ENCODE measurements around the gene NKAPD1.

Gene NKAPD1

GRCh38 chr11:112049777-112050176 is 24.3 kb upstream of the NKAPD1 start:
- Histone ChIP-seq H3K36me3 (ENCODE audit: insufficient read depth, low read length) (peaks cover 63% of the 10 kb centered on the region), H2AFZ (ENCODE audit: low read length) (no peak overlapping the region), H3F3A (ENCODE audit: low read depth) (no peaks in the 10 kb centered on the region), H3K4me3 (ENCODE audit: low read length, poor library complexity, severe bottlenecking) (no peak overlapping the region), H3K4me1 (ENCODE audit: insufficient read depth, low read length, poor library complexity, severe bottlenecking) (no peaks in the 10 kb centered on the region), H3K9me3 (ENCODE audit: insufficient read depth, low read depth, low read length) (no peaks in the 10 kb centered on the region), H3K9me2 (replicated peaks; ENCODE audit: low read depth, low read length) (no peaks in the 10 kb centered on the region), H3K79me2 (ENCODE audit: insufficient read depth, low read length) (0 out of 2 replicates have a peak, but pooled peaks cover 7% of the 10 kb centered on the region), H3K9ac (ENCODE audit: low read depth, low read length, poor library complexity, severe bottlenecking) (no peak overlapping the region), H3K4me2 (ENCODE audit: low read depth, low read length, poor library complexity, severe bottlenecking) (no peak overlapping the region), H4K20me1 (ENCODE audit: insufficient read depth, low read length, poor library complexity, severe bottlenecking) (no peaks in the 10 kb centered on the region), H3K27me3 (ENCODE audit: insufficient read depth, low read length, poor library complexity, severe bottlenecking) (no peaks in the 10 kb centered on the region)
- TF ChIP-seq CTCF (conservative IDR thresholded peaks at IDR 0.05; ENCODE audit: low read length), result no peak
- TF ChIP-seq EZH2phosphoT487 (IDR thresholded peaks at IDR 0.05; ENCODE audit: borderline replicate concordance), result no peak

GRCh38 chr11:112050721-112051120 is 23.4 kb upstream of the NKAPD1 start:
- Histone ChIP-seq H3K9me3 (ENCODE audit: insufficient read depth, low read depth, low read length) (no peaks in the 10 kb centered on the region), H3K9ac (ENCODE audit: low read depth, low read length, poor library complexity, severe bottlenecking) (no peak overlapping the region), H3K27me3 (ENCODE audit: insufficient read depth, low read length, poor library complexity, severe bottlenecking) (no peaks in the 10 kb centered on the region), H3K36me3 (ENCODE audit: insufficient read depth, low read length) (peaks cover 56% of the 10 kb centered on the region), H2AFZ (ENCODE audit: low read length) (no peak overlapping the region), H4K20me1 (ENCODE audit: insufficient read depth, low read length, poor library complexity, severe bottlenecking) (no peaks in the 10 kb centered on the region), H3K9me2 (replicated peaks; ENCODE audit: low read depth, low read length) (no peaks in the 10 kb centered on the region), H3K4me2 (ENCODE audit: low read depth, low read length, poor library complexity, severe bottlenecking) (no peak overlapping the region), H3F3A (ENCODE audit: low read depth) (no peaks in the 10 kb centered on the region), H3K4me1 (ENCODE audit: insufficient read depth, low read length, poor library complexity, severe bottlenecking) (no peaks in the 10 kb centered on the region), H3K79me2 (ENCODE audit: insufficient read depth, low read length) (0 out of 2 replicates have a peak, but pooled peaks cover 7% of the 10 kb centered on the region), H3K4me3 (ENCODE audit: low read length, poor library complexity, severe bottlenecking) (no peak overlapping the region)
- no peak for TF ChIP-seq EZH2phosphoT487 (IDR thresholded peaks at IDR 0.05; ENCODE audit: borderline replicate concordance)
- no peak for TF ChIP-seq CTCF (conservative IDR thresholded peaks at IDR 0.05; ENCODE audit: low read length)

- Histone ChIP-seq H3K4me3 (ENCODE audit: low read length, poor library complexity, severe bottlenecking) (no peak overlapping the region), H2AFZ (ENCODE audit: low read length) (no peak overlapping the region), H3K9me2 (replicated peaks; ENCODE audit: low read depth, low read length) (no peaks in the 10 kb centered on the region), H3K4me2 (ENCODE audit: low read depth, low read length, poor library complexity, severe bottlenecking) (no peak overlapping the region), H3K9me3 (ENCODE audit: insufficient read depth, low read depth, low read length) (no peaks in the 10 kb centered on the region), H3K79me2 (ENCODE audit: insufficient read depth, low read length) (0 out of 2 replicates have a peak, but pooled peaks cover 7% of the 10 kb centered on the region), H3K27me3 (ENCODE audit: insufficient read depth, low read length, poor library complexity, severe bottlenecking) (no peaks in the 10 kb centered on the region), H4K20me1 (ENCODE audit: insufficient read depth, low read length, poor library complexity, severe bottlenecking) (no peaks in the 10 kb centered on the region), H3K9ac (ENCODE audit: low read depth, low read length, poor library complexity, severe bottlenecking) (no peak overlapping the region), H3K36me3 (ENCODE audit: insufficient read depth, low read length) (peaks cover 58% of the 10 kb centered on the region), H3K4me1 (ENCODE audit: insufficient read depth, low read length, poor library complexity, severe bottlenecking) (no peaks in the 10 kb centered on the region), H3F3A (ENCODE audit: low read depth) (no peaks in the 10 kb centered on the region)
- TF ChIP-seq EZH2phosphoT487 (IDR thresholded peaks at IDR 0.05; ENCODE audit: borderline replicate concordance) (no peak), CTCF (conservative IDR thresholded peaks at IDR 0.05; ENCODE audit: low read length) (no peak)
Measured at GRCh38 chr11:112051768-112052167, 22.3 kb upstream of the NKAPD1 start.
